ENCODE results near the gene NUP210. TPM values are rescaled to one million over a fixed set of nuclear protein-coding genes. Genes with fewer than 3 reads are reported as not detected.

The NUP210 gene
- total RNA-seq, 1 donor: 0.45 TPM

GRCh38 chr3:13420831-13421765, 976 bp upstream of the NUP210 start:
- no peak for DNase-seq (ENCODE audit: low read depth)
- no peak overlapping the region for H3K4me3 ChIP-seq (ENCODE audit: low read depth, low read length)
- TF ChIP-seq, protein P1, sequence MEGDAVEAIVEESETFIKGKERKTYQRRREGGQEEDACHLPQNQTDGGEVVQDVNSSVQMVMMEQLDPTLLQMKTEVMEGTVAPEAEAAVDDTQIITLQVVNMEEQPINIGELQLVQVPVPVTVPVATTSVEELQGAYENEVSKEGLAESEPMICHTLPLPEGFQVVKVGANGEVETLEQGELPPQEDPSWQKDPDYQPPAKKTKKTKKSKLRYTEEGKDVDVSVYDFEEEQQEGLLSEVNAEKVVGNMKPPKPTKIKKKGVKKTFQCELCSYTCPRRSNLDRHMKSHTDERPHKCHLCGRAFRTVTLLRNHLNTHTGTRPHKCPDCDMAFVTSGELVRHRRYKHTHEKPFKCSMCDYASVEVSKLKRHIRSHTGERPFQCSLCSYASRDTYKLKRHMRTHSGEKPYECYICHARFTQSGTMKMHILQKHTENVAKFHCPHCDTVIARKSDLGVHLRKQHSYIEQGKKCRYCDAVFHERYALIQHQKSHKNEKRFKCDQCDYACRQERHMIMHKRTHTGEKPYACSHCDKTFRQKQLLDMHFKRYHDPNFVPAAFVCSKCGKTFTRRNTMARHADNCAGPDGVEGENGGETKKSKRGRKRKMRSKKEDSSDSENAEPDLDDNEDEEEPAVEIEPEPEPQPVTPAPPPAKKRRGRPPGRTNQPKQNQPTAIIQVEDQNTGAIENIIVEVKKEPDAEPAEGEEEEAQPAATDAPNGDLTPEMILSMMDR (IDR thresholded peaks at IDR 0.05; ENCODE audit: insufficient read depth, low read length): no peak

- TF ChIP-seq, protein P1 (IDR thresholded peaks at IDR 0.05; ENCODE audit: insufficient read depth, low read length): no peak
- DNase-seq (ENCODE audit: low read depth): no peak
- H3K4me3 ChIP-seq (ENCODE audit: low read depth, low read length): no peak overlapping the region
Measured at GRCh38 chr3:13419505-13420044, 547 bp downstream of the NUP210 start.

DNA sequence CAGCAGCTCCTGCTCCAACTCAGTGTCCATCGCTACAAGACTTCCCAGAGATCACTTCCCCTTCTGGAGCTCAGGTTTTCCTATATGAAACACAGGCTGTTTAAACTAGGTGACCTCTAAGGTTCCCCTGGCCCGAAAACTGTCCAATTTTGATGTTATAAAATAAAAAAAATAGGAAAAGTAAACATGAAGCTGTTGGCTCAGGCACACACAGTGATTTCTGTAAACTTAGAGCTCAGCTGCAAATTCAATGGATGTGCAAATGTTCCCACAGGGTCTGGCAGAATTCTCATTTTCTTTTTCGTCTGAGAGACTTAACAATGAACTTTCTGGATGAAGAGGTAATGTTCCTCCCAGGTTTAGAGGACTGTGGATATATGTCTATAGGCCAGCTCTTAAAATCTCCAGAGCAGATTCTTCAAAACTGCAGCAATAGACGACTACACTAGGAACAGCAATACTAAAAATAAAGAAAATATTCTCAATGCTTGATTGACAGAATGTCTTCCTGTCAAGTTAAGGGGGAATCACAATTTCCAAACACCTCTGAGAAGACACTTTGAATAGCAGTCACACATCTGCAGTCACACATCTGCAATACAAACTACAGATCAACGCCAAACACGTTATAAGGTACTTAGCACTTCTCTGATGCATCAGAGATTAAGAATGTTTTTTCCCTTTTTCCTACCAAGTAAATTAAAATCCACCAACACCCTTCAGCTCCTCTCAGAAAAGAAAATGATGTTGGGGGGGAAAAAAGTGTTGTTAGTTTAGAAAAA, 2.8 kb downstream of the NUP210 start:
- H3K4me3 ChIP-seq (ENCODE audit: low read depth, low read length): no peak overlapping the region
- TF ChIP-seq, protein P1 (IDR thresholded peaks at IDR 0.05; ENCODE audit: insufficient read depth, low read length): no peak
- DNase-seq (ENCODE audit: low read depth): no peak

- TF ChIP-seq, protein P1 (IDR thresholded peaks at IDR 0.05; ENCODE audit: insufficient read depth, low read length): no peak
- DNase-seq (ENCODE audit: low read depth): no peak
- no peak overlapping the region for H3K4me3 ChIP-seq (ENCODE audit: low read depth, low read length)
Measured at GRCh38 chr3:13415997-13416793, 3.9 kb downstream of the NUP210 start.

DNA sequence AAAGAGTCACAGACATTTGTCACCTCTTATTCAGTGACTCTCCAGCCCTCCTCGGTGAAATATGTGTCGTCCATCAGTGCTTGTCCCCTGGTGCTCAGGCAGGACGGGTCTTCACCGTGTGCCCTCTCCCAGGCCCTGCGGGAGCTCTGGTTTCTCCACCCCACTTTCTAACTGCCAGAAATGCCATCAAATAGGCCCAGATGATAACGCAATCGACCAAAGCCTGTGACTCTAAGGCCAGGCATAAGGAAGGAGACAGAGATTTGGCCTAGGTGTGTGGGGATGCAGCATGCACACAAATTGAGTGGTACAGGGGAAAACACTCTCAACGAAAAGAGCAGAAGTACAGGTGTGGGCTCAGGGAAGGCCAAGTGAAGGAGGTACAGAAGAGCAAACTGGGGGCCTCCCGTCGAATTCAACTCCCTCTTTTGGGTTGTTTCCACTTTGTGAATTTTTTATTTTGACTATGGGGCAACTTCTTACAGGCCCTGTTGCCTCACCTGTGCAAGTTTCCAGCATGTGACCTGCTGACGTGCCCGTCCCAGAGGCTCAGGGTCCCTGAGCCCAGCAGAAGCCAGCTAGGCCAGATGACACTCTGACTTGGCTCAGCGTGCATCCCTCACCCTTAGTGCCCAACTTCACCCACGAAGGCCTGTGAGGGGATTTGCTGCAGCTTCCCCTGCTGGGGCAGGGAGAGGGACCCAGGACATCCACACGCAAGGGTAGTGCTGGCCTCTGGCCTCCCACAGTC, 4.7 kb downstream of the NUP210 start:
- no peak overlapping the region for H3K4me3 ChIP-seq (ENCODE audit: low read depth, low read length)
- TF ChIP-seq, protein P1 (IDR thresholded peaks at IDR 0.05; ENCODE audit: insufficient read depth, low read length): no peak
- no peak for DNase-seq (ENCODE audit: low read depth)
